Colon (tissue), 2 donors: ENCODE data around the gene GRIN2A.
"Not testable (repeated sequence)": the region's sequence is repeated elsewhere in the genome, so short reads cannot be mapped to it uniquely, and the experiment has no call there.

Source experiments
- FAIRE-seq: peaks from 2 replicates; lab custom pipeline; 2012; peaks lifted over from hg19 to GRCh38; lab: Jason Lieb, UNC
- donor health status: control.
- donor health status: control.

GRIN2A gene

DNA sequence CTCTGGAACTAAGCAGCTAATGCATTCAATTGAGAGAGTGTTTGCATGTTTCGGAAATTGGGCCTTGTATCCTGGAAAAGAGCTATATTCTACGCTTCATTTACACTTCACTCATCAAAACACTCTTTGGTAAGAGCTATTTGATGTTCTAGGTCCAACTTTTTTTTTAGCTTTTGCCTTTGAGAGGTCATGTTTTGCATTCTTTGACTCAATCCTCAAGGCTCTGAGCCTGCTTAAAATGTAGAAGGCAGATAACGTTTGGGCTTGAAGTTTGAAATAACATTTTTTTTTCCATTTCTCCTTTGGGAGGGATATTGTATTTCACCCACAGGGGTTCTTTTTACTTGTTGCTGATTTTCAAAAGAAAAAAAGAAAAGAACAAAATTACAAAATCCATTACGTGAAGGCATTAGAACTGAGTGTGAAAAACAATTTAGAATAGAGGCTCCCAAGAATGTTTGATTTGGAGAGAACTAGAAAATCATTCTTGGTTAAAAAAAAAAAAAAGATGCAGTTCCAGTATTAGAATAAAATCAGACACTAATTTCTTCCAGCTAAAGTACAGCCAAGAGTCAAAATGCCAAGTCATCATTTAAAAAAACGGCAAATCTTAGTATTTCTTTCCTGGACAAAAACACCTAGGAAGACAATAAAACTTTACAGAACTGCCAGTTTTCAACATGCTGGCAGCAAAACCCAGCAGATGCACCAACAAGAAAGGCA is 268.5 kb downstream of the GRIN2A start:
- no peak for FAIRE-seq

DNA sequence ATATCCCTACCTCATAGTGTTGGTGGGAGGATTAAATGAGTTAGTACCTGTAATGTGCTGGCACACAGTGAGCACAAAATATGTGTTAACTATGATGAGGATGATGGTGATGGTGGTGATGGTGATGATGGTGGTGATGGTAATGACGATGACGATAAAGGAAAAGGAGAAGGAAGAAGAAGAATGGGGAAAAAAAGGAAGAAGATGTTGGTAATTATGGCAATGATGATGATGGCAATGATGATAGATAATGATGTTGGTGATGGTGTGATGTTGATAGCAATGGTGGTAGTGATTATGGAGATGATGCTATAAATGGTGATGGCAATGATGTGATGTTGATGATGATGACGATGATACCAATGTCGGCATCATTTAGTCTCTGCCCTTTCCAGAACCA is 270.2 kb downstream of the GRIN2A start:
- FAIRE-seq: no peak

DNA sequence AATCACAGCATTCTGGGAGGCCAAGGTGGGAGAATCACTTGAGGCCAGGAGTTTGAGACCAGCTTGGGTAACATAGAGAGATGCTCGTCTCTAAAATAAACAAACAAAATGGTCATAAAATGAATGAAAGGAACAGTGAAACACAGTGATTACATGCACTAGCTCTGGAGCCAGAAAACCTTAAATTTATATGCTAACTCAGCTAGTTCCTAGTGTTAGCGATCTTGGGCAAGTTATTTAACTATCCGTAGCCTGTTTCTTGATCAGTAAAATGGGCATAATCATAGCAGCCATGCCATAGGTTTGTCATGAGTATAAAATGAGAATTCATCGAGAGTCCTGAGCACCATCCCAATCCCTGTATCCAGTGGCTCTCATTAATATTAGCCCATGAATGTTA is 271.0 kb downstream of the GRIN2A start:
- FAIRE-seq: no peak

DNA sequence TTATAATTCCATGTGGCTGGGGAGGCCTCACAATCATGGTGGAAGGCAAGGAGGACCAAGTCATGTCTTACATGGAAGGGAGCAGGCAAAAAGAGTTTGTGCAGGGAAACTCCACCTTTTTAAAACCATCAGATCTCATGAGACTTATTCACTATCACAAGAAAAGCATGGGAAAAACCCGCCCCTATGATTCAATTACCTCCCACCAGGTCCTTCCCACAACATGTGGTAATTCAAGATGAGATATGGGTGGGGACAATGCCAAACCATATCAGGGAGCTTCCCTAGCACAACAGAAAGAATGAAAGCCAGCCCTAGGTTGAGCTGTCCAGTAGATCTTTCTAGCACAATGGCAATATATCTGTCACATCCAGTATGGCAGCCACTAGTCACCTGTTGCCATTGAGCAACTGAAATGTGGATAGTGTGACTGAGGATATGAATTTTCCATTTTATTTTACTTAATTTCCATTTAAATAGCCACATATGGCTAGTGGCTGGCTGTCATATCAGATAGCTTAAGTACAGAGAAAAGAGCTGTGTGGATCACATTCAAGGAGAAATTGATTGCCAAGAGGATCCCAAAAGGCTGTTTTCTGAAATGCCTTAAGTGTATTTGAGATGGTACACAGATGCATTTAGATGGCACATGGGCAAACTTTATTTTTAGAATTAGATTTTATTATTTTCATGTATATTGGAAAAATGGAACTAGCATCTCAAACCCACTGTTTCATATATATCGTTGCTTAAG is 273.0 kb downstream of the GRIN2A start:
- no peak for FAIRE-seq

DNA sequence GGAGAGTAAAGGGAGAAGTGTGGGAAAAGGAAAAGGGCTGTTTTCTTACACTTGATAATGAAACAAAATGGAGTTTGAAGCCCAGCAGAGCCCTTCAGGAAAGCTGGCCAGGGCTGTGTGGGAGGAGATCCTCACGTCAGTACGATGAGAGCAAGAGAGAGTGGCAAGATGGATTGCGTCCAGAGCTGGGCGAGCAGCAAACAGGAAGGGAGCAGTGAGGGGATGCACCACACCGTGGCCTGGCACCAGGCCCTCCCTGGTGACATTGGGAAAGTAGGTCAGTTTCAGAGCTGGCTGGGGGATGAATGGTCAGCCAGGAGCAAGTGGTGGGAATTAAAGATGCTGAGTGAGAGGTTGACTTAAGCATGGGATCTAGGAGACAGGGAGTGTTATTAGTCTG is 273.6 kb downstream of the GRIN2A start:
- FAIRE-seq: no peak

DNA sequence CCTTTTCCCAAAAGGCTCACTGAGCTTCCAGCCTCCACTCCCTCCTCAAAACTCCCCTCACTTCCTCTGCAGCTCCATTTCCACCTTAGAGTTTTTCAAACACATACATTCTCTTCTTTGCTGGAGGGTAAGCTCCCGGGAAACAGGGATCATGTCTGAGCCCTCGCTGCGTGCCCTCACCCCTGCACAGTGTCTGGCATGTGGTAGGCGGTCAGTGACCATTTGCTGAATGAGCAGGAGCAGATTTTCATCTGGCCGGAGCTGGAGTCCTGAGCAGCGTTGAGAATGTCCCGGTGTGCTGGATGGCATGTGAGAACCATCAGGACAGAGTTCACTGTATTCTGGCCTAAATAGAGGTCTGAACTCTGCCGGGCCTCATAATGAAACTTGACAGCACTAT is 274.5 kb downstream of the GRIN2A start:
- FAIRE-seq: no peak

DNA sequence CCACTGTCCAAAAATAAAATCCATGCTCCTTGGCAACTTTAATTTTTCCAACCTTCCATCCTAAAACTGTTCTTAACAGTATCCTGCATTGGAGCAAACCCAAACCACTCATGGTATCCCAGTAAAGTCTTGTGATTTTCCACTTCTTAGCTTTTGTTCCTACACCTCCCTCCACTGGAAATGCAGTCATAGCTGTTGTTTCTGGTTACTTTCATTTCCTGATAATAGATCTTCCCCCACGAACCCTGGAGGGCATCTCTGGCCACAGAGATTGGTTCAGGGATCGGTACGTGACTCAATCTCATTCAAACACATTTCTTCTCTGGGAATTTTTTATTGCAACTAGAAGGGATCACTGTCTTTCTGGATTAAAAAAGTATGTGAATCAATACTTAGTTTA is 276.0 kb downstream of the GRIN2A start:
- FAIRE-seq: no peak

DNA sequence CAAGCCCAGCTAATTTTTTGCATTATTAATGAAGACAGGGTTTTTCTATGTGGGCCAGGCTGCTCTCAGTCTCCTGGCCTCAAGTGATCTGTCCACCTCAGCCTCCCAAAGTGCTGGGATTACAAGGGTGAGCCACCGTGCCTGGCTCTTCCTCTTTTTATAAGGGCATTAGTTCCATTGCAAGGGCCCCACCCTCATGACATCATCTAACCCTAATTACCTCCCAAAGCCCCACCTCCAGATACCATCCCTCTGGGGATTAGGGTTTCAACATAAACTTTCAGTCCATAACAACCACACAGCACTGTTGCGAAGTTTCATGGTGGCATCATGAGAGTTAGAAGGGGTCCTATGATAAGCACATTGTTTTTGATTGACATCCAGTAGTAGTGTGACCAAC is 277.7 kb downstream of the GRIN2A start:
- no peak for FAIRE-seq

DNA sequence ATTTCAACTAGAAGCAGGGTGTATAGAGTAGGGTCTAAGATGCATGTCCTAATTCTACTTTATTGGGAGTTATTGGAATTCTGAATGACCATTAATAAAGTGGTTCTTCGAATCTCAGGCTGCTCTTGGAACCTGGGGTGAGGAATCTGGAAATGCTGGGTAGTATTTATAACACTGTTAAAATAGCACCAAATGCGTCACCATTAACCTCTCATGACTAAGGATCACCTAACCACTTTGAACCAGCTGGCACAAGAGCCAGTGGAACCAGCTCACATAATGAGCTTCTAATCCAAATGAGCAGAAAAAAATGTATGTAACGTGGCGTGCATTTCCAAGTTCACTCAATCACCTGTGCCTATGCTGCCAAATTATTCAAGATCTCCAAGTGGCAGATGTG is 281.7 kb downstream of the GRIN2A start:
- FAIRE-seq: no peak

DNA sequence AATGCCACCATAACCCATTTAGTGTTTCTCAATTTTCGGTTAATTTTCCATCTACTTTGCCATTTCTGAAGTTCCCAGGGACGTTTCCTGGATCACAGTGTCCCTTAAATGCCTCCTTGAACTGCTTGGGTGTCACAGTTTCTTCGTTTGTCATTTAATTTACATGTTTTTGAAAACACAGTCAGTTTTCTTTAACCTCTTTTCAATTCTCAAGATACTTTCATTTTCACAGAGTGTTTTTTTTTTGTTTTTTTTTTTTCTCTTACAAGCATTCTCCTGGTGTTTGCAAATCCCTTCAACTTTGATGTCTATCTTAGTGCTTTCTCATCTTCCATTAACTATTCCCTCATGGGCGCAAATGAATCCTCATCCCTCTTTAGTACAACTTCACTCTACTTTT is 283.7 kb downstream of the GRIN2A start:
- FAIRE-seq: no peak

DNA sequence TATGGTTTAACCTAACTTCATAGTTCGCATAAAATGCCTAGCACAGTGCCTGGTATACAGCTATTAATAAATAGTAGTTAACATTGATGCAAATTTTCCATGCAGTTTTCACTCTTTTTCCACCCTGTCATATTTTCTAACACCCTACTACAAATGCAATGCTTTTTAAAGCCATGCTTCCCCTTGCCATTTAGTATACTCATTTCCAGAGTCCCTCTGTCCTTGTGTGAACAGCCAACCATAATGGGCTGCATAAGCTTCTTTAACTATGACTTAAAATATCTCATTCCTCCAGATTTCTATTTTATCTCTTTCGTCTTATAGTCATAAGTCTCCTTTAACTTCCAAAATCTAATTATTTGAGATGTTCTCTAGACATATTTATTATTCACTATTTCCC is 284.1 kb downstream of the GRIN2A start:
- FAIRE-seq: no peak

DNA sequence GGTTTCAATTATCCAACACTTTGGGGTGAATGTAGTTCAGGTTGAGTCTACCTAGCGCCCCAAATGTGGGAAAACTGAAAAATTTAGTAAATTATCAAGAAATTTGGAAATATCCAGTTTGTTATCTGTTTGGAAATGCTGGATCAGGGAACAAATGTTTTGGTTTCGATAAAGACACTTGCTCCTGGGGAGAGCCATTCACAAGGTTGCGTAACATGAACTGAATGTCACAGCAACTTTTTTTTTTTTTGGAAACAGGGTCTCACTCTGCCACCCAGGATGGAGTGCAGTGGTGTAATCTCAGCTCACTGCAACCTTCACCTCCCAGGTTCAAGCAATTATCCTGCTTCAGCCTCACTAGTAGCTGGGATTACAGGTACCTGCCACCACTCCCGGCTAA is 286.4 kb downstream of the GRIN2A start:
- no peak for FAIRE-seq

DNA sequence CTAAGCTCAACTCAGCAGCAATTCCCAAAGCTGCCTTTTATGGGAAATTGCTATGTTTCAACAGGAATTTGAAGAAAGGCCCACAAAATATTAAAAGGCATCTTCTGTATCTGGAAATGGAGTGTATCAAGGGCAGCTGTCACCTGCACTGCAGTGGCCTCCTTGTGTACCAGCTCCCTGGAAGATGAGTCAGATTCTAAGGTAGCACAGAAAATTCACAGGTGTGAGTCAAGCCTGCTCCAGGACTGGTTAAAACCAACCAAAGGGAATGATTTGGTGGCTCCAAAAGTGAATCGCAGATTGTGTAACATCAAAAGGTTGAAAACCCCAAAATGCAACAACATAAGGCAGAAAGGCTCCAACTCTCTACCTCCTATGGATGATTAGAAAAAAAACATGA is 296.4 kb downstream of the GRIN2A start:
- no peak for FAIRE-seq

DNA sequence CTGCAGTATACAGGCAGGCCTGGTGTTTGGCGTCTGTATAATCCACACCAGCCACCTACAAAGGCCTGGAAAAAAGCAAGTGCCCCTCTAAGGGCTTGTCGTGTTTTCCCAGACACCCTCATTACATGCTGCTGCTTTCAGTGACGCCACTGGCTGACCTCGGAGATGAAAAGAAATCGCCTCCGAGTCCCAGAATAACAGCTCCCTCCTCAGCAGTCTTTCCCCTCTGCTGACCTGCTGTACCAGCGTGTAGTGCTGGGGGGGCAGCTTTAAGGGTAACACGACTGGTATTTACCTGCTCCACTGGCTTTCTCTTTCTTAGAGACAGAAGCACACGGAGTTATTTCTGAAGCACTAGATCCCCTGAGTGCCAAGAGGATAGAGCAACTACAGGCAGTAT is 296.8 kb downstream of the GRIN2A start:
- FAIRE-seq: no peak

DNA sequence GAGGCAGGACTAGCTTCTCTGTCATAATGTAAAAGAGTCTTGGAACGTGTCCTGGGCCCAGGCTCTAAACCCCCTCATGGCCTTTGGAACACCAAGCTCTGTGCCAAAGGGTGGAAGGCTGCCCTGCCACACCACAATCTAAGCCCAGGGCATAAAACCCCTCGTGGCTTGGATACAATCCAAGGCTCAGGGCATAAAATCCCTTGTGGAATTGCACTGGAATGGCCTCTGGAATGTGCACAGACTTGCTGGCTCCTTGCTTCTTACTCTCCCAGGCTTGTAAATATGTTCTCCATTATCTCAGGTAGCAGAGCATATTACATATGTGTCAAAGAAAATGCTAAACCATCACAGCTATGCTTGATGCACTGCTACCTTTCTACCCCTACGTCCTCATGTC is 306.2 kb downstream of the GRIN2A start:
- FAIRE-seq: not testable (repeated sequence)

DNA sequence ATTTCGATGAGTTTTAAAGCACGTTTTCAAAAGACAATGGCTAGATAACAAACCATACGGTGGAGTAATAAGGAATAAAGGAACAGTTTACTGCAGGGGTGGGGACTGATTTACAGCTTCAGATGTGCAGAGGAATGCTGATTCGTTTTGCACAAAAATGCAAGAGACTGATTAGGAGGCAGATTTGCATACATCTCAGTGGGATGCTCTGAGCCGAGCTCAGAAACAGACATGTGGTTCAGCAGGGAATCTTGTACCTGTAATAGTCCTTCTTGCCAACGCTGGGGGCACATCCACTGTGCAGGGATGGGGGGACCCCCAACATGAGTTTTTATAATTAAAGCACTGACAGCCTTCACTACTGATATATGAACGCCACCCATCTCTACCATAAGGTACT is 308.0 kb downstream of the GRIN2A start:
- no peak for FAIRE-seq

DNA sequence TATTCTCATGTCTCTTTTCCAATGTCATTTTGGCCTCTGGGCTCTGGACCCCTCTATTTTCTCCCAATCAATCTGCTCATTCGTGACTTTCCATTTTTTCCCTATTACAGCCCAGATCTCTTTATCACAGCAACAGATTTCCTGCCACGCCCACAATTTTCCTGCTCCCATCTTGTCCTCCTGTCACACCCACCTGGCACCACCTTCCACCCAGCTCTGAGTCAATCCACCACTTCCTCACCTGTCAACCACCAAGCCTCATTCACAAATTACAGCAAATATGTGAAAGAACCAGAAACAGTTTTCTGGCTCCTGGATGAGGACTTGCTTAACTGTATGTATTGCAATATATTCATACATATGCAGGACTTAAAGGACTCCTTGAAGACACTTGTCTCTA is 311.3 kb downstream of the GRIN2A start:
- no peak for FAIRE-seq

DNA sequence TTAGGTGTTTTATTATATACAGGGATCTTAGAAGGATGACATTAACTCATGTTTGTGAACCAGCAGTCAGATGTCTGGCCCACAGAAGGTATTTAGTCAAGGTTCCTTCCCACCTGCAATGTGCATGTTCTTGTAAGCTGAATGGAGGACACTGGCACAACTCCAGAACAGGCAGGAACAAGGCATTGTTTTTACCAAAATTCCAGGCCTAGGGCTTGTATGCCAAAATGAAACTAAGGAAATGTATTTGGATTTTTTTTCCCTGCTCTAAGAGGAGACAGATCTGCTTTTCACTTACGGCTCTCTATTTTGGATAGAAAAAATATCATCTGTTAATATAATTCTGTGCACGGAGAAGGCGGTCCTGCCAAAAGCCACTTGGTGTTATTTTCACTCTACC is 312.5 kb downstream of the GRIN2A start:
- FAIRE-seq: no peak

DNA sequence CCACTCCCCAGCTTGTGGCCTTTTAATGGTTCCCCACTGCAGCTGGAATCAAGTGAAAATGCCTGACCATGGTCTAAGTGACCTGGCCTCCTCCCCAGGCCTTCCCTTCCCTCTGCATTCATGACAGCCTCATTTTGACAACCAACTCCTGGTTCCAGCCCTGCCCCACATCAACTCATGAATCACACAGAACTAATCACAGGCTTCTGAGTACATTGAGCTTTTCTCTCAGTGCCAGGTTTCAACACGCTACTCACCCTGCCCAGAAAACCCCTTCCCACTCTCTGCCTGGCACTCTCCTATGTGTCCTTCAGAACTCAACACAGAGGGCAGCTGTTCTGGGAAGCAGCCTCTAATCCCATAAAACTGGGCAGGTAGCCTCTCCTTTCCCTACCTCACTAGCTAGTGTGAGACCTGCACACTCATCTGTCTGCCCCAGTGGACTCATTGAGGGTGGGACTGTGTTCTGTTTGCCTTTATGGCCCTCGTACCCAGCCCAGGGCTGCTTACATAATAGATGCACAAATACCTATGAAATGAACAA is 313.6 kb downstream of the GRIN2A start:
- no peak for FAIRE-seq

DNA sequence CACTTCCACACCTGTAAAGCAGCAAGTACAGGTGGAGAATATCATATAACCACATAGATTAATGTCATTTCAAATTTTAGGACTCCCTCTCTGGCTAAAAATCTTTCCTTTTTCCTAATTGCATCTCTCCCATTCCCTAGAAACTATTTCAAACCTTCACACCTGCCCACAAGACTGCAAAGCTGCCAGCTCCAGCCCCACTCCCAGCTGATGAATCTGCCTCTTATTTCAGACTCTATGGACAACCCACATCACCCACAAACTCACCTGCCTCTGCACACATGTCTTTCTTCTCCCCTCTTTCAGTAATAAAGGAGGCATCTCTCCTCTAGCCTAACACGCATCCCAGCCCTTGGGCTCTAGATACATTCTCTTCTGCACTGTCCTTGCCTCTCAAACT is 315.1 kb downstream of the GRIN2A start:
- no peak for FAIRE-seq

DNA sequence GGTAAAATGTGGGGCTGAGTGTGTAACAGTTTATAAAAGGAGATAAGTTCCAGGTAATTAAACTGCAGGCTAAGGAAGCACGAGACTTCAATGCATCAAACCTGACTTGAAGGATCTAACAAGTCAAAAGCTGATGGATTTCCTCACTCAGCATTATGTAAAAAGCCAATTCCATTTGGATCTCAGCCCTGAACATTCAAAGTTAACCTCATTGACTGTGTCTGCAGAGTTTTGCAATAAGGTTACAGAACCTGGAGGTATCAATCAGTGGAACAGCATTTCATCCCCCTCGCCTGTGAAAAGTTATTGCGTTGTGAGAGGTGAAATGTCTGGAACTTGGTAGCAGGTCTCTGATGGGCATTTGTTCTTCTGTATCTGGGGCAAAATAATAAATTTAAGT is 317.8 kb downstream of the GRIN2A start:
- no peak for FAIRE-seq

DNA sequence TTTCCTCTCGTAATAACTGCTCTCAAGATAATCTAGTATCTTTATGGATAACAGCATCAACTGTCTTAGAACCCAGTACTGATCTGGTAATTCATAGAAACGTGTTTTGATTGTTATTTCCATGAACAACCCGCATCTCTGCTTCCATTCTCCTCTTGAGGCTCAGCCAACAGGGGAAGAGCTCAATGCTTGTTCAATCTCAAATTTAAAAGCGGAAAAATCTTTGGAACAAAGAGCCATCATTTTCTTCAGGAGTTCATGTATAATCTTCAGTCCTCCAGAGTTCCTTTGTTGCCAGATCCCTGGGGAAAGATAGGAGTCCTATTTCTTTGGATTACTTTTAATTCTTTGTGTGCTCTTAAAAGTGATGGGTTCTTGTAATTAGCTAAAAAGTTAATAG is 319.9 kb downstream of the GRIN2A start:
- no peak for FAIRE-seq

DNA sequence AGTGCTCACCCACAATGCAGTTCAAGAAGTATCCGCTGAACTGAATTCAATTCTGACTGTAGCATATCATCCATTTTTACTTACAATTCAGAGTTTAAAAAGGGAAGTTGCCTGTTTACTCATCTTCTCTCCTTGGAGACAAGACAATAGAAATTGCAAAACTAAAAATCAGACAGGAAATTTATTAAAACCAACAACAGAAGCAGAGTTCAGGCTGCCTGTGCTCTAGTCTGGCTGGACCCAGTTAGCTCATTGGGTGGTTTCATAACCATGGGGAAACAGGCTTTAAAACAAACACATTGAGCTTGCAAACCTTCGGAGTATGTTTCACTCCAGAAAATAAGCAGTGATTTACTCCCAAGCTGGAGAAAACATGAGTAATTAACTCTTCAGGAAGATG is 321.4 kb downstream of the GRIN2A start:
- FAIRE-seq: no peak
